Stimulated activated CD4-positive, alpha-beta T cell treated with anti-CD3 and anti-CD28 coated beads, Interleukin-4, amount 100 ng/mL, for 4 hours (primary cell): ENCODE data around the gene LLGL1.
"Not testable (repeated sequence)": the region's sequence is repeated elsewhere in the genome, so short reads cannot be mapped to it uniquely, and the experiment has no call there.

Source experiments
- DNase-seq, 2 experiments: peaks; one replicate each; pipeline ENCODE4 v3.0.0-alpha.2; 2020

The LLGL1 gene

GRCh38 chr17:18194804-18195203 lies 30.6 kb upstream of the LLGL1 start:
- DNase-seq: no peak

- no peak for DNase-seq
Observed at GRCh38 chr17:18195246-18195645, 30.2 kb upstream of the LLGL1 start.

GRCh38 chr17:18197535-18198194 lies 27.8 kb upstream of the LLGL1 start:
- DNase-seq: no peak

GRCh38 chr17:18198530-18198929 lies 26.9 kb upstream of the LLGL1 start:
- no peak for DNase-seq

- DNase-seq: no peak
Observed at GRCh38 chr17:18201108-18201507, 24.3 kb upstream of the LLGL1 start.

- no peak for DNase-seq
Observed at GRCh38 chr17:18203308-18203707, 22.1 kb upstream of the LLGL1 start.

GRCh38 chr17:18205861-18206260 lies 19.6 kb upstream of the LLGL1 start:
- no peak for DNase-seq

- no peak for DNase-seq
Observed at GRCh38 chr17:18206962-18207361, 18.5 kb upstream of the LLGL1 start.

- DNase-seq: no peak
Observed at GRCh38 chr17:18208092-18208491, 17.3 kb upstream of the LLGL1 start.

GRCh38 chr17:18213666-18214270 lies 11.7 kb upstream of the LLGL1 start:
- DNase-seq: no peak

- DNase-seq: not testable (repeated sequence)
Observed at GRCh38 chr17:18216906-18217305, 8.5 kb upstream of the LLGL1 start.

GRCh38 chr17:18217412-18218015 lies 7.9 kb upstream of the LLGL1 start:
- peak; percentile 60 to 67 for DNase-seq

GRCh38 chr17:18218756-18219415 lies 6.5 kb upstream of the LLGL1 start:
- no peak for DNase-seq

- no peak for DNase-seq
Observed at GRCh38 chr17:18224053-18224386, 1.4 kb upstream of the LLGL1 start.

- DNase-seq: no peak
Observed at GRCh38 chr17:18224387-18225120, 881 bp upstream of the LLGL1 start.

- DNase-seq: peak in 1 of 2 experiments; percentile 52
Observed at GRCh38 chr17:18225642-18226283, 328 bp downstream of the LLGL1 start.

- DNase-seq: no peak
Observed at GRCh38 chr17:18226284-18226945, 980 bp downstream of the LLGL1 start.

GRCh38 chr17:18227635-18228034 lies 2.2 kb downstream of the LLGL1 start:
- DNase-seq: no peak

GRCh38 chr17:18228176-18228682 lies 2.8 kb downstream of the LLGL1 start:
- DNase-seq: no peak

GRCh38 chr17:18229254-18229653 lies 3.8 kb downstream of the LLGL1 start:
- no peak for DNase-seq

GRCh38 chr17:18229771-18230170 lies 4.3 kb downstream of the LLGL1 start:
- DNase-seq: no peak
